CD4-positive, CD25-positive, alpha-beta regulatory T cell (primary cell): Measurements from ENCODE around the gene IGFBP7. TPM values are rescaled to one million over a fixed set of nuclear protein-coding genes. Genes with fewer than 3 reads are reported as not detected.

Experiments used
- ATAC-seq, 2 donors: fragments of 150-1000 bp; cut with Tn5 transposase; one replicate each; pipeline ENCODE4 v1.10.0; 2021; ENCODE audit warnings: low read depth in 2 of 2, moderate number of reproducible peaks in 2 of 2, moderate library complexity in 1 of 2
- DNase-seq, 3 donors: peaks; one replicate each; pipeline versions ENCODE4 v3.0.0 to v3.0.0-alpha.2; 2012 to 2022; ENCODE audit warnings: mixed read lengths in 1 of 3
- H3K27ac ChIP-seq: one replicate; pipeline ENCODE4 v1.7.0; 2013; ENCODE audit warnings: mild to moderate bottlenecking, low read length; ENCODE audit not compliant: insufficient read depth, poor library complexity, severe bottlenecking
- H3K27me3 ChIP-seq: one replicate; pipeline ENCODE4 v1.7.0; 2013; ENCODE audit warnings: low read length; ENCODE audit not compliant: control insufficient read depth, insufficient read depth
- H3K36me3 ChIP-seq: one replicate; pipeline ENCODE4 v1.7.0; 2013; ENCODE audit warnings: mild to moderate bottlenecking, low read length, moderate library complexity; ENCODE audit not compliant: control insufficient read depth, insufficient read depth
- H3K4me1 ChIP-seq: 2 replicates; pipeline ENCODE4 v1.7.0; 2013; ENCODE audit warnings: mild to moderate bottlenecking, low read length; ENCODE audit not compliant: insufficient read depth, control insufficient read depth, poor library complexity, severe bottlenecking
- H3K4me3 ChIP-seq: one replicate; pipeline ENCODE4 v1.7.0; 2013; ENCODE audit warnings: low read depth, mild to moderate bottlenecking, low read length, moderate library complexity
- H3K9me3 ChIP-seq, 2 experiments: 1 replicate in 1 of 2; 2 replicates in 1 of 2; pipeline ENCODE4 v1.7.0; 2013; ENCODE audit warnings: low read length in 2 of 2, mild to moderate bottlenecking in 1 of 2, moderate library complexity in 1 of 2; ENCODE audit not compliant: control insufficient read depth in 2 of 2
- H3K27ac Mint-ChIP-seq, 3 donors: one replicate each; pipeline ENCODE4 v1.8.0; 2020 to 2022; ENCODE audit warnings: mild to moderate bottlenecking in 3 of 3, mixed read lengths in 3 of 3, moderate library complexity in 2 of 3
- H3K27me3 Mint-ChIP-seq: one replicate; pipeline ENCODE4 v1.8.0; 2022; ENCODE audit warnings: mild to moderate bottlenecking, mixed read lengths
- H3K36me3 Mint-ChIP-seq: one replicate; pipeline ENCODE4 v1.8.0; 2020; ENCODE audit warnings: mixed read lengths
- H3K4me1 Mint-ChIP-seq, 4 donors: one replicate each; pipeline ENCODE4 v1.8.0; 2020 to 2022; ENCODE audit warnings: mixed read lengths in 4 of 4, mild to moderate bottlenecking in 1 of 4
- H3K4me3 Mint-ChIP-seq, 4 donors: one replicate each; pipeline ENCODE4 v1.8.0; 2020 to 2022; ENCODE audit warnings: mild to moderate bottlenecking in 4 of 4, mixed read lengths in 4 of 4, moderate library complexity in 3 of 4
- H3K9me3 Mint-ChIP-seq, 7 donors: one replicate each; pipeline ENCODE4 v1.8.0; 2020 to 2022; ENCODE audit warnings: mixed read lengths in 7 of 7, mild to moderate bottlenecking in 3 of 7, moderate library complexity in 2 of 7
- polyA plus RNA-seq, 4 donors: library from polyadenylated mRNA; unstranded; fragments of 300-500 nt; fragmentation: Illumina TruSeq; gene quantifications; one replicate each; pipeline ENCODE4 v1.2.3, GENCODE V29; 2021
- total RNA-seq: library from RNA; stranded (reverse); gene quantifications from one replicate; pipeline ENCODE4 v1.2.3, GENCODE V29; 2022

Gene IGFBP7
- total and polyA plus RNA-seq, 5 donors from 2014 or later, result 0.15 to 0.91 (median 0.67) TPM; not detected in 2

GRCh38 chr4:57083090-57083489 is 27.1 kb downstream of the IGFBP7 start:
- H3K4me3 Mint-ChIP-seq, result no peak overlapping the region

GRCh38 chr4:57081651-57082621 is 28.2 kb downstream of the IGFBP7 start:
- Histone ChIP-seq H3K4me1 (no peaks in the 10 kb centered on the region), H3K27me3 (no peaks in the 10 kb centered on the region), H3K36me3 (no peaks in the 10 kb centered on the region), H3K4me3 (no peak overlapping the region), H3K27ac (no peak overlapping the region), H3K9me3 (no peaks in the 10 kb centered on the region)
- H3K9me3 Mint-ChIP-seq, result peaks cover 0 to 2% (median 0%) of the 10 kb centered on the region in 7 donors
- peak overlapping the region in 1 of 3 donors; percentile 38 for H3K27ac Mint-ChIP-seq
- no peak overlapping the region for H3K4me3 Mint-ChIP-seq
- ATAC-seq, result no peak
- DNase-seq, result no peak
- H3K27me3 Mint-ChIP-seq, result peaks cover 29% of the 10 kb centered on the region
- H3K4me1 Mint-ChIP-seq, result no peaks in the 10 kb centered on the region
- H3K36me3 Mint-ChIP-seq, result no peaks in the 10 kb centered on the region

More at GRCh38 chr4:57083090-57083489, 27.1 kb downstream of the IGFBP7 start:
- Mint-ChIP-seq H3K9me3 (peaks cover 0 to 2% (median 0%) of the 10 kb centered on the region in 7 donors), H3K27me3 (peaks cover 24% of the 10 kb centered on the region), H3K27ac (no peak overlapping the region), H3K4me1 (no peaks in the 10 kb centered on the region), H3K36me3 (no peaks in the 10 kb centered on the region)
- Histone ChIP-seq H3K27ac (no peak overlapping the region), H3K9me3 (no peaks in the 10 kb centered on the region), H3K4me3 (no peak overlapping the region), H3K36me3 (no peaks in the 10 kb centered on the region), H3K27me3 (no peaks in the 10 kb centered on the region), H3K4me1 (no peaks in the 10 kb centered on the region)
- ATAC-seq, result no peak
- DNase-seq, result no peak

- Histone ChIP-seq H3K27ac (no peak overlapping the region), H3K27me3 (no peaks in the 10 kb centered on the region), H3K4me1 (no peaks in the 10 kb centered on the region), H3K9me3 (no peaks in the 10 kb centered on the region), H3K36me3 (no peaks in the 10 kb centered on the region), H3K4me3 (no peak overlapping the region)
- Mint-ChIP-seq H3K27ac (no peak overlapping the region), H3K36me3 (no peaks in the 10 kb centered on the region), H3K4me1 (no peaks in the 10 kb centered on the region), H3K27me3 (peaks cover 29% of the 10 kb centered on the region), H3K4me3 (no peak overlapping the region), H3K9me3 (peaks cover 0 to 2% (median 0%) of the 10 kb centered on the region in 7 donors)
- ATAC-seq (no peak), DNase-seq (no peak)
Observed at GRCh38 chr4:57080781-57081650, 29.2 kb downstream of the IGFBP7 start.

GRCh38 chr4:57078685-57079521 is 31.3 kb downstream of the IGFBP7 start:
- no peaks in the 10 kb centered on the region for H3K9me3 Mint-ChIP-seq
- H3K27ac Mint-ChIP-seq, result no peak overlapping the region
- H3K27me3 Mint-ChIP-seq, result peaks cover 25% of the 10 kb centered on the region
- Histone ChIP-seq H3K27ac (no peak overlapping the region), H3K36me3 (no peaks in the 10 kb centered on the region), H3K27me3 (no peaks in the 10 kb centered on the region), H3K4me3 (no peak overlapping the region), H3K4me1 (no peaks in the 10 kb centered on the region), H3K9me3 (no peaks in the 10 kb centered on the region)
- H3K4me1 Mint-ChIP-seq, result no peaks in the 10 kb centered on the region
- no peaks in the 10 kb centered on the region for H3K36me3 Mint-ChIP-seq
- ATAC-seq (no peak), DNase-seq (no peak)
- no peak overlapping the region for H3K4me3 Mint-ChIP-seq

- Histone ChIP-seq H3K36me3 (no peaks in the 10 kb centered on the region), H3K27ac (no peak overlapping the region), H3K4me1 (no peaks in the 10 kb centered on the region), H3K9me3 (no peaks in the 10 kb centered on the region), H3K4me3 (no peak overlapping the region), H3K27me3 (no peaks in the 10 kb centered on the region)
- H3K27me3 Mint-ChIP-seq, result peaks cover 25% of the 10 kb centered on the region
- no peaks in the 10 kb centered on the region for H3K36me3 Mint-ChIP-seq
- H3K4me1 Mint-ChIP-seq, result no peaks in the 10 kb centered on the region
- no peak for DNase-seq
- no peak for ATAC-seq
- H3K27ac Mint-ChIP-seq, result no peak overlapping the region
- H3K4me3 Mint-ChIP-seq, result no peak overlapping the region
- no peaks in the 10 kb centered on the region for H3K9me3 Mint-ChIP-seq
Observed at GRCh38 chr4:57077550-57078343, 32.4 kb downstream of the IGFBP7 start.

- no peak overlapping the region for H3K27ac Mint-ChIP-seq
- no peaks in the 10 kb centered on the region for H3K4me1 Mint-ChIP-seq
- DNase-seq, result no peak
- Histone ChIP-seq H3K4me3 (no peak overlapping the region), H3K27ac (no peak overlapping the region), H3K4me1 (no peaks in the 10 kb centered on the region), H3K9me3 (no peaks in the 10 kb centered on the region), H3K27me3 (no peaks in the 10 kb centered on the region), H3K36me3 (no peaks in the 10 kb centered on the region)
- no peak for ATAC-seq
- H3K27me3 Mint-ChIP-seq, result peaks cover 25% of the 10 kb centered on the region
- H3K36me3 Mint-ChIP-seq, result no peaks in the 10 kb centered on the region
- no peak overlapping the region for H3K4me3 Mint-ChIP-seq
- H3K9me3 Mint-ChIP-seq, result no peaks in the 10 kb centered on the region
Observed at GRCh38 chr4:57076646-57077045, 33.5 kb downstream of the IGFBP7 start.
